ENCODE results near the gene SYT15B.
"Not testable (repeated sequence)": the region's sequence is repeated elsewhere in the genome, so short reads cannot be mapped to it uniquely, and the experiment has no call there.

Gene SYT15B

GRCh38 chr10:47725047-47725446 is 38.3 kb downstream of the SYT15B start:
- not testable (repeated sequence) for DNase-seq

DNA sequence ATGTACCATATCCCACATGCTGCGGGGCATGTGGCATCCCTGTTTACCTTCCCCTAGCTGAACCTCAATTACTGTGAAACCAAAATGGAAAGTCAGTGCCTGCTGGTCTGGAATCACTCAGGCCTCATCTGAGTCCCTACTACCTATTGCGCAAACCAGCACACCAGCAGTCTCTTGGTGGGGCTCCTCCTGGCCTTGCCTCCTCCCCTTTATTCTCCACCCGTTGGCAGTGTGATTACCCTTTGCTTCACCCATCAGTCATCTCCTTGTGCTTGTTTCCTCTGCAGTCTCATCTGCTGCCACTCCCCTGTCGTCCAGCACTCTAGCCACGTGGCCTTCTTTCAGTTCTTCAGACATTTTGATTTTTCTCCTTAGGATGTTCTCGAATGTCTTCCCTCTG is 39.3 kb downstream of the SYT15B start:
- not testable (repeated sequence) for DNase-seq

DNA sequence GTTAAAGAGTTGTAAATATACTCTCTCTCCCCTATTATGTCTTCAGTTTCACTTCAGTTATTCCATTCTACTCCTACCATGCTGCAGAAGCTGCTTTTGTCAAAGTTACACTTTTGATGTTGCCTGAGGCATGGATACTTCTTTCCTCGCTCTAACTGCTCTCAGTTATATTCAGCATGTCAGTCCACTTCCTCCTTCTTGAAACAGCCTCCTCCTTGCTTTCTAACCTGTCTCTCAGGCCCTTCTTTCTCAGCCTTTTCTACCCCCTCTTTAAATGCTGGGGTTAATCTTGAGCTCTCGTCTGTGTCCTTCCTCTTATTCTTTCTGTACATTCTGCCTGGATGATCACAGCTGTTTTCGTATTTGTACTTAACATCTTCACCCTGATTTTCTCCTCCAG is 40.0 kb downstream of the SYT15B start:
- not testable (repeated sequence) for DNase-seq

DNA sequence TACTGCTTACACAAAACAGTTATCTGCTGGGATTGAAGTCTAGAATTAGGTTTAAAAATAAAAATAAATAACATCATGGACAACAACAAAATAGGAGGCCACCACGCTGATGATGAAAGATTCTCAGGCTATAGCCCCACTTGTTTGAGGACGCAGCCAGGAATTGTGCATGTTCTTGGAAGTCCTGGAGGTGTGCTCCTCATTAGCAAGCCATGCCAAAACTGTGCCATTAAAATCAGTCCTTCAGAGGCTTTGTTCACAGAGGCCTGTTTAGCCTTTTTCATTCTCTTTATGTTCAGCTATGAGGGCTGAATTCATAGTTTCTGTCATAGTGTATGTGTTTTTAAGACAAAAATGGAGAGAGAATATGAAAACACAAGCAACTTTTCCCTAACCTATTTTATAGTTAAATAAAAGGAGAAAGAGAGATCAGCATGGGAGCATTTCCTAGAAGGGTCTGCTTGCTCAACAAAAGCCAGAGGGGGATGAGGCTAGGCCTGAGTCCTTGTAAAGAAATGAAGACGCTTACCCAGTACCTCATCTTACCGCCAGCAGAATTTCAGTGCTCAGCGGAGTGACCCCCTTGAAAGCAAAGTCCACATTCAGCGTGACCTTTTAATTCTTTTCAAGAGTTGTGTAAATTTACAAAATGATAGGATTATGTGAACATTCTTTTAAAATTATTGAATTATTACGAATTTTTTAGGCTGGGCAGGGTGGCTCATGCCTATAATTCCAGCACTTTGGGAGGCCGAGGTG is 46.2 kb downstream of the SYT15B start:
- not testable (repeated sequence) for DNase-seq

Measured in retina (tissue), 1 donor.